ENCODE measurements around the gene TEKT3. TPM values are rescaled to one million over a fixed set of nuclear protein-coding genes. Genes with fewer than 3 reads are reported as not detected.

Gene TEKT3
- polyA plus RNA-seq, 3 donors, result not detected

DNA sequence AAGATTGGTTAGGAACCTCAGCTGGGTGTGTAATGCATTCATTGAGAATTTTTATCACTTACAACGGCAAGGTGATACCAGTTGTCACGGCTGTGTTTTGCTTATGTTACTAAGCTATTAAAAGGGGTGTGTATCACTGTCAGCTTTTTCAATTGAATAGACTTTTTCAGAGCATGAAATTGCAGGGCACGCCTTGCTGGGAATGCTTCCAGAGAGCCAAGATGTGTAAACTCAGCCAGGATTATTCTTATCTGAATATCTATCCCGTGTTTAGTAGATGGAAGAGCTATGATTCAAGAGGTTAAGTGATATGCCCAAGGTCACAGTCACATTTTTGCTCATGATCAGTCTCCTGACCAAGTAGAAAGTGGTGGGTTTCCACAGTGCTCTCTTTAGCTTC is 6.6 kb upstream of the TEKT3 start:
- TF ChIP-seq, protein P1, sequence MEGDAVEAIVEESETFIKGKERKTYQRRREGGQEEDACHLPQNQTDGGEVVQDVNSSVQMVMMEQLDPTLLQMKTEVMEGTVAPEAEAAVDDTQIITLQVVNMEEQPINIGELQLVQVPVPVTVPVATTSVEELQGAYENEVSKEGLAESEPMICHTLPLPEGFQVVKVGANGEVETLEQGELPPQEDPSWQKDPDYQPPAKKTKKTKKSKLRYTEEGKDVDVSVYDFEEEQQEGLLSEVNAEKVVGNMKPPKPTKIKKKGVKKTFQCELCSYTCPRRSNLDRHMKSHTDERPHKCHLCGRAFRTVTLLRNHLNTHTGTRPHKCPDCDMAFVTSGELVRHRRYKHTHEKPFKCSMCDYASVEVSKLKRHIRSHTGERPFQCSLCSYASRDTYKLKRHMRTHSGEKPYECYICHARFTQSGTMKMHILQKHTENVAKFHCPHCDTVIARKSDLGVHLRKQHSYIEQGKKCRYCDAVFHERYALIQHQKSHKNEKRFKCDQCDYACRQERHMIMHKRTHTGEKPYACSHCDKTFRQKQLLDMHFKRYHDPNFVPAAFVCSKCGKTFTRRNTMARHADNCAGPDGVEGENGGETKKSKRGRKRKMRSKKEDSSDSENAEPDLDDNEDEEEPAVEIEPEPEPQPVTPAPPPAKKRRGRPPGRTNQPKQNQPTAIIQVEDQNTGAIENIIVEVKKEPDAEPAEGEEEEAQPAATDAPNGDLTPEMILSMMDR (IDR thresholded peaks at IDR 0.05), result no peak
- no peaks in the 10 kb centered on the region for H3K79me2 ChIP-seq (ENCODE audit: insufficient read depth, low read length)
- intact Hi-C loops (cut with micrococcal nuclease), result no loop called here
- H3K36me3 ChIP-seq (replicated peaks in 1 of 2; ENCODE audit: control insufficient read depth in 1 of 2, insufficient read depth in 2 of 2, low read length in 2 of 2), result no peaks in the 10 kb centered on the region
- H3K27ac ChIP-seq (ENCODE audit: low read depth in 1 of 2, low read length in 2 of 2), result no peak overlapping the region
- Mint-ChIP-seq H3K27ac (no peak overlapping the region), H3K4me1 (peaks cover 2% of the 10 kb centered on the region), H3K27me3 (ENCODE audit: low read depth in 3 of 3) (peaks cover 24 to 35% (median 25%) of the 10 kb centered on the region in 3 donors), H3K36me3 (no peaks in the 10 kb centered on the region), H3K4me3 (no peak overlapping the region), H3K9me3 (peaks cover 0 to 6% (median 3%) of the 10 kb centered on the region in 7 donors)
- no peaks in the 10 kb centered on the region for H4K20me1 ChIP-seq (ENCODE audit: insufficient read depth, low read length)
- H3K4me1 ChIP-seq (ENCODE audit: control insufficient read depth in 1 of 2, insufficient read depth in 2 of 2, low read length in 2 of 2), result no peaks in the 10 kb centered on the region
- peaks cover 25 to 27% of the 10 kb centered on the region in 2 donors for H3K27me3 ChIP-seq (ENCODE audit: control insufficient read depth in 2 of 2, insufficient read depth in 2 of 2, low read length in 2 of 2)
- no peaks in the 10 kb centered on the region for H3K9me3 ChIP-seq (replicated peaks in 1 of 2; ENCODE audit: control insufficient read depth in 1 of 2, insufficient read depth in 1 of 2, low read length in 2 of 2)
- no peak overlapping the region for H2AFZ ChIP-seq (ENCODE audit: insufficient read depth, low read depth, low read length, poor library complexity, severe bottlenecking)
- no peak overlapping the region for H3K4me3 ChIP-seq (replicated peaks in 1 of 3; ENCODE audit: low read depth in 2 of 3, low read length in 3 of 3)
- 87% methylated on average over 2 of the region's 4 CpGs for WGBS (ENCODE audit: insufficient coverage)
- no peak overlapping the region for H3K9ac ChIP-seq (ENCODE audit: insufficient read depth, low read length, poor library complexity, severe bottlenecking)
- DNase-seq, result no peak
- no peak overlapping the region for H3K4me2 ChIP-seq (replicated peaks; ENCODE audit: extremely low read depth, low read length, poor library complexity, severe bottlenecking)

DNA sequence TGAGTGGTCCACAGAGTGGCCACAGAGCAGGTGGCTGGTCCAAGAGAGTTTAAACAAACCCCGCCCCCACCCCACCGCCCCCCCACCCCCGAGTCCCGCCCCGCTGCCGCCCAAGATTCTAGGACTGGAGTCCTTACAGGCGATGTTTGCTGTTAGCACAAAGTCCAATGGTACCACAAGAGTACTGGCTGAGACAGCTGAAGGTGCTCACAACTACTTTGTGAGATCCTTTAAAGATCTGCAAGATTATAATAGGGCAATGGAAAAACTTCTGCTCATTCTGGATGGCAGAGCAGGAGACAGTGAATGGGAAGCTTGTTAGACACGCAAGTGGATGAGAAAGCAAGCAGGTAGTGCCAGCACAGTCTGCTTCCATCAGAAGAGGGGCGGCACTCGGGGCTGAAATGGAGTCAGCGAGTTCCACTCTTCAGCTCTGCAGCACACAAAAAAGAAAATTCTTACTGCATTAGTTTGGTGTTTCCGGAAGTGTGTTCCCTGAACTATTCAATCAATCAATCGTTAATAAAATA is 4.7 kb upstream of the TEKT3 start:
- H3K9me3 ChIP-seq (replicated peaks in 1 of 2; ENCODE audit: control insufficient read depth in 1 of 2, insufficient read depth in 1 of 2, low read length in 2 of 2), result peaks cover 4 to 15% of the 10 kb centered on the region in 2 donors
- TF ChIP-seq, protein P1 (IDR thresholded peaks at IDR 0.05), result no peak
- H3K27ac ChIP-seq (ENCODE audit: low read depth in 1 of 2, low read length in 2 of 2), result no peak overlapping the region
- no peaks in the 10 kb centered on the region for H4K20me1 ChIP-seq (ENCODE audit: insufficient read depth, low read length)
- no peak for DNase-seq
- peaks cover 7% of the 10 kb centered on the region for H3K4me1 Mint-ChIP-seq
- intact Hi-C loops (cut with micrococcal nuclease), result no loop called here
- peaks cover 6 to 8% of the 10 kb centered on the region in 2 donors for H3K4me1 ChIP-seq (ENCODE audit: control insufficient read depth in 1 of 2, insufficient read depth in 2 of 2, low read length in 2 of 2)
- no peak overlapping the region for H2AFZ ChIP-seq (ENCODE audit: insufficient read depth, low read depth, low read length, poor library complexity, severe bottlenecking)
- peaks cover 44% of the 10 kb centered on the region in 2 donors for H3K27me3 ChIP-seq (ENCODE audit: control insufficient read depth in 2 of 2, insufficient read depth in 2 of 2, low read length in 2 of 2)
- H3K27me3 Mint-ChIP-seq (ENCODE audit: low read depth in 3 of 3), result peaks cover 41 to 54% (median 42%) of the 10 kb centered on the region in 3 donors
- peaks cover 0 to 1% of the 10 kb centered on the region in 2 donors for H3K36me3 Mint-ChIP-seq
- H3K9ac ChIP-seq (ENCODE audit: insufficient read depth, low read length, poor library complexity, severe bottlenecking), result no peak overlapping the region
- no peaks in the 10 kb centered on the region for H3K36me3 ChIP-seq (replicated peaks in 1 of 2; ENCODE audit: control insufficient read depth in 1 of 2, insufficient read depth in 2 of 2, low read length in 2 of 2)
- no peak overlapping the region for H3K27ac Mint-ChIP-seq
- no peak overlapping the region for H3K4me2 ChIP-seq (replicated peaks; ENCODE audit: extremely low read depth, low read length, poor library complexity, severe bottlenecking)
- H3K4me3 ChIP-seq (replicated peaks in 1 of 3; ENCODE audit: low read depth in 2 of 3, low read length in 3 of 3), result no peak overlapping the region
- H3K79me2 ChIP-seq (ENCODE audit: insufficient read depth, low read length), result no peaks in the 10 kb centered on the region
- H3K9me3 Mint-ChIP-seq, result peaks cover 0 to 9% (median 5%) of the 10 kb centered on the region in 7 donors
- no peak overlapping the region for H3K4me3 Mint-ChIP-seq
- 82% methylated on average over 4 of the region's 13 CpGs for WGBS (ENCODE audit: insufficient coverage)

Data from CD14-positive monocyte (primary cell).